ENCODE measurements around the gene FRS2.

- TF ChIP-seq CTCF (IDR thresholded peaks at IDR 0.05) = no peak
- TF ChIP-seq POLR2AphosphoS5 (IDR thresholded peaks at IDR 0.05) = no peak
Measured at GRCh38 chr12:69500631-69501030, 30.4 kb downstream of the FRS2 start.
